Activated gamma-delta T cell treated with Interleukin-2 at 50 U/mL for 16 hours (primary cell): ENCODE results near the gene TFAP2B.

Source experiments
- DNase-seq: peaks from one replicate; pipeline ENCODE4 v3.0.0-alpha.2; 2020

Gene TFAP2B

GRCh38 chr6:50849796-50850180 lies 31.1 kb downstream of the TFAP2B start:
- no peak for DNase-seq

GRCh38 chr6:50850223-50851048 lies 31.8 kb downstream of the TFAP2B start:
- no peak for DNase-seq

- no peak for DNase-seq
Observed at GRCh38 chr6:50851049-50851845, 32.6 kb downstream of the TFAP2B start.

GRCh38 chr6:50853939-50854338 lies 35.3 kb downstream of the TFAP2B start:
- no peak for DNase-seq

- no peak for DNase-seq
Observed at GRCh38 chr6:50861692-50862091, 43.0 kb downstream of the TFAP2B start.

GRCh38 chr6:50862176-50862575 lies 43.5 kb downstream of the TFAP2B start:
- no peak for DNase-seq

GRCh38 chr6:50864601-50865000 lies 45.9 kb downstream of the TFAP2B start:
- no peak for DNase-seq

GRCh38 chr6:50868466-50868865 lies 49.8 kb downstream of the TFAP2B start:
- no peak for DNase-seq

- DNase-seq: no peak
Observed at GRCh38 chr6:50873167-50873566, 54.5 kb downstream of the TFAP2B start.

GRCh38 chr6:50884364-50884763 lies 65.7 kb downstream of the TFAP2B start:
- no peak for DNase-seq

GRCh38 chr6:50887112-50887511 lies 68.4 kb downstream of the TFAP2B start:
- DNase-seq: no peak

GRCh38 chr6:50889497-50889896 lies 70.8 kb downstream of the TFAP2B start:
- DNase-seq: no peak

- DNase-seq: no peak
Observed at GRCh38 chr6:50889935-50890334, 71.3 kb downstream of the TFAP2B start.

GRCh38 chr6:50890579-50890978 lies 71.9 kb downstream of the TFAP2B start:
- DNase-seq: no peak

GRCh38 chr6:50891290-50891689 lies 72.6 kb downstream of the TFAP2B start:
- no peak for DNase-seq
